ENCODE measurements around the gene THSD4.

Gene THSD4

GRCh38 chr15:71603379-71603778 lies 488.1 kb downstream of the THSD4 start:
- DNase-seq = no peak

DNA sequence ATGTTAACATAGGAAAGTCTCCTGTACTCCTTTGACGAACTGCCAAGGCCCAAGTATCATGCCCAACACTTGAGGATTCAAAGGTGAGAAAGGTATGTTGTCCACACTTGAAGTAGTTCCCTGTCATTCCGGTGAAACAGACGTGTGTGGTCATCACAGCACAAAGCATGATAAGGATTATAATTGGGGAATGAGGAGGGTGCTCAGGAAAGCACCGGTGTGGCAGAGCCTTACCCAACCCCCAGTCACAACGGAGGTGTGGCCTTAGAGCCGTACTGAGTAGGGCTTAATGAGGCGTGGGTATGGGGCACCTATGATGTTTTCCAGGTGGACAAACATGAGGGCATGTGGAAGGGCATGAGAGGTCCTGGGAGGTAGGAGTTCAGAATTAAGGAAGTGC lies 492.1 kb downstream of the THSD4 start:
- DNase-seq = no peak

DNA sequence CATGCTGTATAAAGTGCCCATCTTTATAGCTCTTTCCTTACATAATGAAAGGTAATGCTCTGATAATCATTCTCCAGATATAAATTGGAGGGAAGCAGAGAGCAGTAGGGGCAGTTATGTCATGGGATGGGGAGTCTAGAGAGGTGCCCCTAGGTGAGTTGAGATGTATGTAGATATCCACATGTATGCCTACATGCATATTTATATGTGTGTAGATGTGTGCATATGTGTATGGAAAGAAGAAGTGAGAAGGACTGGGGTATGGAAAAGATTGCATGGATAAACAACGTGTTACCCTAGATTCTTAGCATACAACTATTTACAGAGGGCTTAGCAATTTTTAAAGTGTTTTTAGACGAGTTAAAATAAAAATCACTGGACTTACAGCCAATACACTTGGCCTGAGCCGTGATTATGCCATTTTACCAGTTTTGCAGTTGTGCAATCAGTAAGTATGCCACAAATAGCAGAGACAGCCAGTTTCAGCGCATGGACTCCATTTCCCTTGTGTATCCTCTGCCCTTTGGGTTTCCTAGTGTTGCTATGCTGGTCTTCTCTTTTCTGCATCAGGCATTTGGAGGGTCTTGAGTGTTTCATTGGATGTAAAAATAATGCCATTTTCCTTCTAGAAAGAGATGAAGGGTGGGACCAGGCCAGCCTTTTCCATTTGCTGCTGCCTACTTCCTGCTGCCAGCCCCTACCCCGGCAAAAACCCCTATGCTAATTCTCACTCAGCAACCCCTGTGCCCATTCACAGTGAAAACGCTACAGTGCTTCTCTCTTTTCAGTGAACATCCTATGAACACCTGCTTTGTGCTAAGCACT lies 495.7 kb downstream of the THSD4 start:
- no peak for DNase-seq

DNA sequence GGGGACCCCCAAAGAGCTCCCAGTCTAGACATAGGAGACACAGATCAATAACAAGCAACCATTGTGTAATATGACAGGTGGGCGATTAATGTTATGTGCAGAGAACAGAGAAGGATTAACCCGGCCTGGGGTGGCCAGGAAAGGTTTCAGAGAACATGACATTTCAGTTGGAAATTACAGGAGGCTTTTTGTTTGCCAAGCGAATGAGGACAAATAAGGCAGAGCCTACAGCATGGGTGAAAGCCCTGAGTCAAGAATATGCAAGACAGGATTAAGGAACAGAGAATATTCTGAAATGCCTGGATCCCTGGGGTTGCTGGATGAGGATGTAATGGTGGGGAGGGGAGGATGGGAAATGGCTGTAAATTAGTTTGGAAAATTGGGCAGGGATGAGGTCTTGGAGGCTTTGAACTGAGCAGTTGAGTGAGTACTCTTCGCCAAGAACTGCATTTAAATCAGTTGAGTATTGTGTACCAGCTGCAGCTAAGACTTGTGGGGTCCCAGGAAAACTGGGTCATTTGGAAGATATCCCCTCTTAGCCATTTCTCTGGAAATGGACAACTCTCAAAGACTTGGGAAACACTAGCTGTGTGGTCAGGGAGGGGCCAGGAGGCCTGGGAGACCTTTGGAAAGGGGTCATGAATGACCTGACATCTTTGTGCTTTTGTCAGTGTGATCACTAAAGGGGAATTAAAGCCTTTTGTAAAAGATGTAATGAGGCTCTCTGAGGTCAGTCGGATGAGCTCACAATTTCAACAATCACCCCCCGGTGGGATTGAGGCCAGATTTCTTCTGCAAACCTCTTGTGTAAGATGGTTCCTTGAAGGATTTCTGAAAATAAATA lies 496.5 kb downstream of the THSD4 start:
- peak; percentile 31 to 59 for DNase-seq

GRCh38 chr15:71612397-71612722 lies 497.1 kb downstream of the THSD4 start:
- DNase-seq = peak in 1 of 2 experiments; percentile 26

GRCh38 chr15:71612869-71613268 lies 497.6 kb downstream of the THSD4 start:
- DNase-seq = no peak

GRCh38 chr15:71623111-71623510 lies 507.8 kb downstream of the THSD4 start:
- no peak for DNase-seq

- no peak for DNase-seq
These were observed 511.4 kb downstream of the THSD4 start for GRCh38 chr15:71626596-71627088.

GRCh38 chr15:71627188-71627587 lies 511.9 kb downstream of the THSD4 start:
- DNase-seq = no peak

DNA sequence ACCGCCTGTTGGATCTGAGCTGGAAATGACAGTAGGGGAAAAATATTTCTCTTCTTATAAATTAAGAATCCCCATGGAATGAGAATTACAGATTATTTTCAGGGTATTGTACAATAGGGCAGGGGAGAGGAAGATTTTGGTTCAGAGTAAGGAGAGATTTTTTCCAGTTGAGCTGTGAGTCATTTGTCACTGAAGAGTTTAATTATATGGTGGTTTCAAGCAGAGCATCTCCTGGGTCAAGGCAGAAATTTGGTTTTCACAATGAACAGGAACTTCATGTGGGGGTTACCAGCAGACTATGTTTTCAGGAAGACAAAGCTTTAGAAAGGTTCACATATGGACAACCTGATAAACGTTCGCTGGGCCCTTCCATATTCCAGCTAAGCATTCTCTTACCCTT lies 512.3 kb downstream of the THSD4 start:
- DNase-seq = no peak

GRCh38 chr15:71628988-71629770 lies 513.9 kb downstream of the THSD4 start:
- no peak for DNase-seq

GRCh38 chr15:71629781-71630474 lies 514.7 kb downstream of the THSD4 start:
- no peak for DNase-seq

GRCh38 chr15:71630475-71630809 lies 515.2 kb downstream of the THSD4 start:
- no peak for DNase-seq

GRCh38 chr15:71632576-71633195 lies 517.4 kb downstream of the THSD4 start:
- DNase-seq = no peak

GRCh38 chr15:71634820-71635560 lies 519.7 kb downstream of the THSD4 start:
- peak; percentile 78 to 87 for DNase-seq

DNA sequence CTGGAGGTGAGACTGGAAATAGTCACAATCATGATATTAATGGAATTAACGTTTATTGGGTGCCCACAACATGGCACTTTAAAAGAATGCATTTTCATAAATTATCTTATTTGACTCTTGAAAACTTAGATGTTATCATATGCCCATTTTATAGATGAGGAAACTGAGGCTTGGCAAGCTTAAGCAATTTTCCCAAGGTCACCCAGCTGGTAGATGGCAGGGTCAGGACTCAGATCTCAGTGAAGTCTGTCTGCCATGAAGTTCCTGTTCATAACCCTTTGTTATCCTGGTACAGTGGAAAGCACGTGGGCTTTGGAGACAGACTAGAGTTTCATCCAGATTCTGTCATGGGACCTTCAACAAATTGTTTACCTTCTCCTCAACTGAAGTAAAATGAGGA lies 520.5 kb downstream of the THSD4 start:
- no peak for DNase-seq

GRCh38 chr15:71638876-71639275 lies 523.6 kb downstream of the THSD4 start:
- no peak for DNase-seq

- DNase-seq = no peak
These were observed 524.2 kb downstream of the THSD4 start for GRCh38 chr15:71639471-71639870.

GRCh38 chr15:71643918-71644317 lies 528.6 kb downstream of the THSD4 start:
- DNase-seq = no peak

GRCh38 chr15:71646767-71647486 lies 531.7 kb downstream of the THSD4 start:
- no peak for DNase-seq

- DNase-seq = no peak
These were observed 532.2 kb downstream of the THSD4 start for GRCh38 chr15:71647487-71647808.

Data from SHP77 (cell line).